GM18873 (cell line): ENCODE measurements around the gene CWC27.

Experiments used
- ATAC-seq: cut with Tn5 transposase; IDR thresholded peaks from one replicate; pipeline ENCODE4 v1.9.1; 2021; ENCODE audit warnings: mild to moderate bottlenecking, moderate library complexity, moderate number of reproducible peaks; ENCODE audit not compliant: unreplicated experiment, low FRiP score

CWC27 gene

GRCh38 chr5:64768358-64769312 lies at the start of gene CWC27, which contains the start of gene SREK1IP1:
Gene CWC27, plus strand, starts transcription at chr5:64768930. Its CDS starts 217 bp downstream, at chr5:64769147.
Gene SREK1IP1, minus strand, starts transcription at chr5:64768691. Its CDS starts 174 bp downstream, at chr5:64768517.
- ATAC-seq: peak; percentile 99

GRCh38 chr5:64722588-64722987 lies 46.1 kb upstream of the CWC27 start:
- no peak for ATAC-seq

GRCh38 chr5:64727150-64727549 lies 41.6 kb upstream of the CWC27 start:
- ATAC-seq: no peak

GRCh38 chr5:64742411-64742810 lies 26.3 kb upstream of the CWC27 start:
- ATAC-seq: no peak

- ATAC-seq: no peak
Measured at GRCh38 chr5:64742821-64743220, 25.9 kb upstream of the CWC27 start.

GRCh38 chr5:64744914-64745313 lies 23.8 kb upstream of the CWC27 start:
- no peak for ATAC-seq

GRCh38 chr5:64746446-64746845 lies 22.3 kb upstream of the CWC27 start:
- no peak for ATAC-seq

GRCh38 chr5:64749385-64749784 lies 19.3 kb upstream of the CWC27 start:
- no peak for ATAC-seq

GRCh38 chr5:64754066-64754465 lies 14.7 kb upstream of the CWC27 start:
- no peak for ATAC-seq

GRCh38 chr5:64758901-64759300 lies 9.8 kb upstream of the CWC27 start:
- ATAC-seq: no peak

GRCh38 chr5:64759960-64760660 lies 8.6 kb upstream of the CWC27 start:
- no peak for ATAC-seq

- ATAC-seq: no peak
Measured at GRCh38 chr5:64763948-64764503, 4.7 kb upstream of the CWC27 start.

- no peak for ATAC-seq
Measured at GRCh38 chr5:64765804-64766504, 2.8 kb upstream of the CWC27 start.

GRCh38 chr5:64766941-64767340 lies 1.8 kb upstream of the CWC27 start:
- no peak for ATAC-seq

GRCh38 chr5:64767959-64768357 lies 772 bp upstream of the CWC27 start:
- peak; percentile 3 for ATAC-seq

GRCh38 chr5:64769855-64770254 lies 1.1 kb downstream of the CWC27 start:
- ATAC-seq: no peak

- no peak for ATAC-seq
Measured at GRCh38 chr5:64771736-64772135, 3.0 kb downstream of the CWC27 start.

- ATAC-seq: no peak
Measured at GRCh38 chr5:64773533-64773932, 4.8 kb downstream of the CWC27 start.

GRCh38 chr5:64775291-64775690 lies 6.6 kb downstream of the CWC27 start:
- ATAC-seq: no peak

GRCh38 chr5:64784451-64785025 lies 15.8 kb downstream of the CWC27 start:
- ATAC-seq: peak; percentile 84
